K562 (cell line): ENCODE measurements around the gene PRKX. TPM values are rescaled to one million over a fixed set of nuclear protein-coding genes. Genes with fewer than 3 reads are reported as not detected.
"Not testable (repeated sequence)": the region's sequence is repeated elsewhere in the genome, so short reads cannot be mapped to it uniquely, and the experiment has no call there.

ENCODE experiments used
- ERF ChIP-seq: fragments of 450-650 bp; formaldehyde crosslinking; IDR thresholded peaks from 2 replicates; pipeline ENCODE4 v1.4.0; 2020; ENCODE audit warnings: mild to moderate bottlenecking, mixed read lengths
- ETV1 ChIP-seq: fragments of 450-650 bp; conservative IDR thresholded peaks from 2 replicates; pipeline ENCODE4 v1.6.1; 2016; ENCODE audit warnings: missing genetic modification characterization, control low read depth, low read depth, missing compliant biosample characterization
- HEY1 ChIP-seq: fragments of 250-450 bp; sonication (Bioruptor Pico); IDR thresholded peaks from 2 replicates; pipeline ENCODE4 v1.5.0; 2020; ENCODE audit warnings: mild to moderate bottlenecking, moderate library complexity, borderline replicate concordance
- NR2C1 ChIP-seq, 2 experiments: fragments of 450-650 bp; IDR thresholded peaks; 2 replicates each; pipeline ENCODE4 v1.6.1; 2017; ENCODE audit warnings: mild to moderate bottlenecking in 2 of 2, antibody characterized with exemption in 1 of 2, inconsistent platforms in 1 of 2, missing compliant biosample characterization in 1 of 2, missing genetic modification characterization in 1 of 2
- ZNF354B ChIP-seq: fragments of 250-450 bp; sonication (Bioruptor Pico); IDR thresholded peaks from 2 replicates; pipeline ENCODE4 v1.4.0; 2020
- ZNF589 ChIP-seq: fragments of 200-800 bp; sonication (Bioruptor generic); IDR thresholded peaks from 2 replicates; pipeline ENCODE4 v1.6.1; 2016; ENCODE audit warnings: low read depth, missing genetic modification characterization, missing compliant biosample characterization
- ZNF766 ChIP-seq: fragments of 200-800 bp; sonication (Bioruptor generic); conservative IDR thresholded peaks from 2 replicates; pipeline ENCODE4 v1.6.1; 2016; ENCODE audit warnings: missing genetic modification characterization, missing compliant biosample characterization
- polyA plus RNA-seq, 8 experiments: library from polyadenylated mRNA; depleted of rRNA in 4 of 8; stranded (reverse) in 5 of 8; unstranded in 3 of 8; fragments of >200 nt; fragmentation: Nextera tagmentation in 2 of 8; fragmentation: Illumina TruSeq in 1 of 8; extraction: Ambion mirVana in 2 of 8; extraction: Trizol in 1 of 8; gene quantifications; 2 replicates each; pipeline versions ENCODE4 v1.2.1 to v1.2.3, GENCODE V29; 2011 to 2014; ENCODE audit warnings: inconsistent platforms in 1 of 8, missing spikeins in 1 of 8
- total RNA-seq, 7 experiments: library from RNA; depleted of rRNA in 6 of 7; stranded (reverse); fragments of >200 nt in 6 of 7; fragmentation: Illumina TruSeq in 2 of 7; extraction: Trizol in 2 of 7; gene quantifications; 2 replicates each; pipeline versions ENCODE4 v1.2.1 to v1.2.3, GENCODE V29; 2011 to 2021; ENCODE audit warnings: low replicate concordance in 1 of 7
- TF ChIP-seq, protein P1 (sequence below): fragments of 450-650 bp; formaldehyde crosslinking; IDR thresholded peaks from 2 replicates; pipeline ENCODE4 v1.4.0; 2020; ENCODE audit warnings: mild to moderate bottlenecking, moderate library complexity
- TF ChIP-seq, protein P2 (sequence below), 3 experiments: fragments of 200-800 bp in 1 of 3; sonication (Bioruptor generic) in 1 of 3; sonication (generic) in 1 of 3; formaldehyde crosslinking in 1 of 3; IDR thresholded peaks; 2 replicates each; pipeline versions ENCODE4 v1.6.1 to v1.8.0; 2016 to 2022; ENCODE audit warnings: mild to moderate bottlenecking in 2 of 3, missing compliant biosample characterization in 2 of 3, missing genetic modification characterization in 2 of 3, missing genetic modification reagents in 1 of 3
- TF ChIP-seq, protein P3 (sequence below): fragments of 250-450 bp; sonication (Bioruptor Pico); IDR thresholded peaks from 2 replicates; pipeline ENCODE4 v1.4.0; 2020; ENCODE audit warnings: borderline replicate concordance
- TF ChIP-seq, protein P4 (sequence below), 2 experiments: fragments of 250-450 bp in 1 of 2; fragments of 450-650 bp in 1 of 2; sonication (Bioruptor Pico) in 1 of 2; IDR thresholded peaks; 2 replicates each; pipeline versions ENCODE4 v1.6.1 to v1.8.0; 2016 to 2021; ENCODE audit warnings: mild to moderate bottlenecking in 2 of 2, moderate library complexity in 2 of 2, missing compliant biosample characterization in 1 of 2, missing genetic modification characterization in 1 of 2
- TF ChIP-seq, protein P5 (sequence below): fragments of 250-450 bp; sonication (Bioruptor Pico); IDR thresholded peaks from 2 replicates; pipeline ENCODE4 v1.4.0; 2020
- TF ChIP-seq, protein P6 (sequence below): fragments of 250-450 bp; sonication (Bioruptor Pico); IDR thresholded peaks from 2 replicates; pipeline ENCODE4 v1.5.0; 2020; ENCODE audit warnings: mild to moderate bottlenecking
- TF ChIP-seq, protein P7 (sequence below): fragments of 250-450 bp; sonication (Bioruptor Pico); IDR thresholded peaks from 2 replicates; pipeline ENCODE4 v1.5.0; 2022; ENCODE audit warnings: mild to moderate bottlenecking

The PRKX gene
- total and polyA plus RNA-seq, 9 of the 15 experiments (the other 6 are each of a cell fraction or from before 2014, with no cell fraction given) = 3.3 to 29.4 (median 23.7) TPM

DNA sequence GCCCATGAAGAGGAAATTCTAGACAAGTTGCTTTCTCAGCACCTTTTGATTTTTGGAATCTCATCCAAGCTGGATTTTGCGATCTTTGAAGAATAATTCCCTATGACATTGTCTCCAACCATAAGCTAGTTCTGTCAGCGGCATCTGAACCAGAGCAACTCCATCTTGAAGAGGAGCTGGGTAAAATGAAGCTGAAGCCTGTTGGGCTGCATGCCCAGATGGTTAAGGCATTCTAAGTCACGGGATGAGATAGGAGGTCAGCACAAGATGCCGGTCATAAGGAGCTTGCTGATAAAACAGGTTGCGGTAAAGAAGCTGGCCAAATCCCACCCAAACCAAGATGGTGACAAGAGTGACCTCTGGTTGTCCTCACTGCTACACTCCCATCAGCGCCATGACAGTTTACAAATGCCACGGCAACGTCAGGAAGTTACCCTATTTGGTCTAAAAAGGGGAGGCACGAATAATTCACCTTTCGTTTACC is 12.0 kb downstream of the PRKX start (continued):
- TF ChIP-seq, protein P1, sequence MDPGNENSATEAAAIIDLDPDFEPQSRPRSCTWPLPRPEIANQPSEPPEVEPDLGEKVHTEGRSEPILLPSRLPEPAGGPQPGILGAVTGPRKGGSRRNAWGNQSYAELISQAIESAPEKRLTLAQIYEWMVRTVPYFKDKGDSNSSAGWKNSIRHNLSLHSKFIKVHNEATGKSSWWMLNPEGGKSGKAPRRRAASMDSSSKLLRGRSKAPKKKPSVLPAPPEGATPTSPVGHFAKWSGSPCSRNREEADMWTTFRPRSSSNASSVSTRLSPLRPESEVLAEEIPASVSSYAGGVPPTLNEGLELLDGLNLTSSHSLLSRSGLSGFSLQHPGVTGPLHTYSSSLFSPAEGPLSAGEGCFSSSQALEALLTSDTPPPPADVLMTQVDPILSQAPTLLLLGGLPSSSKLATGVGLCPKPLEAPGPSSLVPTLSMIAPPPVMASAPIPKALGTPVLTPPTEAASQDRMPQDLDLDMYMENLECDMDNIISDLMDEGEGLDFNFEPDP (CRISPR knock-in tag) = 0 out of 2 replicates have a peak, but pooled peaks have one; percentile 64
- TF ChIP-seq ERF (peak; percentile 96), ETV1 (peak; percentile 85), NR2C1 (tag; IDR thresholded peaks at IDR 0.05) (peak; percentile 95), ZNF589 (peak; percentile 100), HEY1 (CRISPR knock-in tag) (peak; percentile 87; the same call in 1 of the 2 replicates), ZNF766 (CRISPR knock-in tag) (peak; percentile 99), ZNF354B (CRISPR knock-in tag) (peak; percentile 97)
- TF ChIP-seq, protein P2, sequence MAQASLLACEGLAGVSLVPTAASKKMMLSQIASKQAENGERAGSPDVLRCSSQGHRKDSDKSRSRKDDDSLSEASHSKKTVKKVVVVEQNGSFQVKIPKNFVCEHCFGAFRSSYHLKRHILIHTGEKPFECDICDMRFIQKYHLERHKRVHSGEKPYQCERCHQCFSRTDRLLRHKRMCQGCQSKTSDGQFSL (CRISPR knock-in tag; IDR thresholded peaks at IDR 0.05) = not testable (repeated sequence)
- TF ChIP-seq, protein P2 (tag; IDR thresholded peaks at IDR 0.05) = peak in 1 of 2 experiments; percentile 97; a peak in 2 of 4 replicates
- TF ChIP-seq, protein P3, sequence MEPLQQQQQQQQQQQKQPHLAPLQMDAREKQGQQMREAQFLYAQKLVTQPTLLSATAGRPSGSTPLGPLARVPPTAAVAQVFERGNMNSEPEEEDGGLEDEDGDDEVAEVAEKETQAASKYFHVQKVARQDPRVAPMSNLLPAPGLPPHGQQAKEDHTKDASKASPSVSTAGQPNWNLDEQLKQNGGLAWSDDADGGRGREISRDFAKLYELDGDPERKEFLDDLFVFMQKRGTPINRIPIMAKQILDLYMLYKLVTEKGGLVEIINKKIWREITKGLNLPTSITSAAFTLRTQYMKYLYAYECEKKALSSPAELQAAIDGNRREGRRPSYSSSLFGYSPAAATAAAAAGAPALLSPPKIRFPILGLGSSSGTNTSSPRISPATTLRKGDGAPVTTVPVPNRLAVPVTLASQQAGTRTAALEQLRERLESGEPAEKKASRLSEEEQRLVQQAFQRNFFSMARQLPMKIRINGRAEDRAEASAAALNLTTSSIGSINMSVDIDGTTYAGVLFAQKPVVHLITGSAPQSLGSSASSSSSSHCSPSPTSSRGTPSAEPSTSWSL (CRISPR knock-in tag) = peak; percentile 91; the same call in 1 of the 2 replicates
- not testable (repeated sequence) for TF ChIP-seq NR2C1 (IDR thresholded peaks at IDR 0.05)
- TF ChIP-seq, protein P4, sequence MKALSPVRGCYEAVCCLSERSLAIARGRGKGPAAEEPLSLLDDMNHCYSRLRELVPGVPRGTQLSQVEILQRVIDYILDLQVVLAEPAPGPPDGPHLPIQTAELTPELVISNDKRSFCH (CRISPR knock-in tag; IDR thresholded peaks at IDR 0.05) = peak; percentile 75; the same call in 1 of the 2 replicates
- TF ChIP-seq, protein P4 (tag; IDR thresholded peaks at IDR 0.05) = peak; percentile 98
- TF ChIP-seq, protein P5, sequence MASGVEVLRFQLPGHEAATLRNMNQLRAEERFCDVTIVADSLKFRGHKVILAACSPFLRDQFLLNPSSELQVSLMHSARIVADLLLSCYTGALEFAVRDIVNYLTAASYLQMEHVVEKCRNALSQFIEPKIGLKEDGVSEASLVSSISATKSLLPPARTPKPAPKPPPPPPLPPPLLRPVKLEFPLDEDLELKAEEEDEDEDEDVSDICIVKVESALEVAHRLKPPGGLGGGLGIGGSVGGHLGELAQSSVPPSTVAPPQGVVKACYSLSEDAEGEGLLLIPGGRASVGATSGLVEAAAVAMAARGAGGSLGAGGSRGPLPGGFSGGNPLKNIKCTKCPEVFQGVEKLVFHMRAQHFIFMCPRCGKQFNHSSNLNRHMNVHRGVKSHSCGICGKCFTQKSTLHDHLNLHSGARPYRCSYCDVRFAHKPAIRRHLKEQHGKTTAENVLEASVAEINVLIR (CRISPR knock-in tag) = peak; percentile 85
- TF ChIP-seq, protein P6, sequence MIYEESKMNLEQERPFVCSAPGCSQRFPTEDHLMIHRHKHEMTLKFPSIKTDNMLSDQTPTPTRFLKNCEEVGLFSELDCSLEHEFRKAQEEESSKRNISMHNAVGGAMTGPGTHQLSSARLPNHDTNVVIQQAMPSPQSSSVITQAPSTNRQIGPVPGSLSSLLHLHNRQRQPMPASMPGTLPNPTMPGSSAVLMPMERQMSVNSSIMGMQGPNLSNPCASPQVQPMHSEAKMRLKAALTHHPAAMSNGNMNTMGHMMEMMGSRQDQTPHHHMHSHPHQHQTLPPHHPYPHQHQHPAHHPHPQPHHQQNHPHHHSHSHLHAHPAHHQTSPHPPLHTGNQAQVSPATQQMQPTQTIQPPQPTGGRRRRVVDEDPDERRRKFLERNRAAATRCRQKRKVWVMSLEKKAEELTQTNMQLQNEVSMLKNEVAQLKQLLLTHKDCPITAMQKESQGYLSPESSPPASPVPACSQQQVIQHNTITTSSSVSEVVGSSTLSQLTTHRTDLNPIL (CRISPR knock-in tag) = peak; percentile 86
- TF ChIP-seq, protein P7, sequence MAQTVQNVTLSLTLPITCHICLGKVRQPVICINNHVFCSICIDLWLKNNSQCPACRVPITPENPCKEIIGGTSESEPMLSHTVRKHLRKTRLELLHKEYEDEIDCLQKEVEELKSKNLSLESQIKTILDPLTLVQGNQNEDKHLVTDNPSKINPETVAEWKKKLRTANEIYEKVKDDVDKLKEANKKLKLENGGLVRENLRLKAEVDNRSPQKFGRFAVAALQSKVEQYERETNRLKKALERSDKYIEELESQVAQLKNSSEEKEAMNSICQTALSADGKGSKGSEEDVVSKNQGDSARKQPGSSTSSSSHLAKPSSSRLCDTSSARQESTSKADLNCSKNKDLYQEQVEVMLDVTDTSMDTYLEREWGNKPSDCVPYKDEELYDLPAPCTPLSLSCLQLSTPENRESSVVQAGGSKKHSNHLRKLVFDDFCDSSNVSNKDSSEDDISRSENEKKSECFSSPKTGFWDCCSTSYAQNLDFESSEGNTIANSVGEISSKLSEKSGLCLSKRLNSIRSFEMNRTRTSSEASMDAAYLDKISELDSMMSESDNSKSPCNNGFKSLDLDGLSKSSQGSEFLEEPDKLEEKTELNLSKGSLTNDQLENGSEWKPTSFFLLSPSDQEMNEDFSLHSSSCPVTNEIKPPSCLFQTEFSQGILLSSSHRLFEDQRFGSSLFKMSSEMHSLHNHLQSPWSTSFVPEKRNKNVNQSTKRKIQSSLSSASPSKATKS = peak; percentile 95
